Caco-2 (cell line): Measurements from ENCODE around the gene USP34. TPM values are rescaled to one million over a fixed set of nuclear protein-coding genes. Genes with fewer than 3 reads are reported as not detected.
A peak's percentile ranks its signal among the peaks of the same experiment; 100 is the strongest.
"Not testable (repeated sequence)": the region's sequence is repeated elsewhere in the genome, so short reads cannot be mapped to it uniquely, and the experiment has no call there.

Experiments used
- BruUV-seq: library from RNA; stranded (reverse); fragments of 400-500 nt; replicated peaks from 2 replicates; lab custom pipeline; 2021; lab: Mats Ljungman, UMichigan
- CTCF ChIA-PET: fragments of 300-600 bp; sonication (Branson Sonifier 250); formaldehyde crosslinking; loops from one replicate; lab custom pipeline; 2022; ENCODE audit warnings: antibody characterized with exemption; lab: Charles Lee
- POLR2A ChIA-PET: fragments of 300-600 bp; sonication (Branson Sonifier 250); formaldehyde crosslinking; loops from one replicate; lab custom pipeline; 2022; ENCODE audit warnings: antibody characterized with exemption; lab: Charles Lee
- DNase-seq, 2 experiments: peaks; one replicate each; pipeline versions ENCODE4 v3.0.0 to v3.0.0-alpha.2; 2020 to 2022
- H3K27me3 ChIP-seq: replicated peaks from 2 replicates; pipeline ENCODE4 v1.6.0; 2011; ENCODE audit warnings: low read length; ENCODE audit not compliant: control insufficient read depth, insufficient read depth
- H3K36me3 ChIP-seq: 2 replicates; pipeline ENCODE4 v1.5.1; 2011; ENCODE audit warnings: low read length; ENCODE audit not compliant: control insufficient read depth, insufficient read depth
- H3K4me1 ChIP-seq: fragments of 250-450 bp; sonication (Bioruptor Pico); 2 replicates; pipeline ENCODE4 v1.5.1; 2020; ENCODE audit warnings: mild to moderate bottlenecking
- H3K4me3 ChIP-seq: 2 replicates; pipeline ENCODE4 v1.5.1; 2011; ENCODE audit warnings: low read depth, mild to moderate bottlenecking, control low read depth, low read length
- H3K9me3 ChIP-seq: fragments of 250-450 bp; sonication (Bioruptor Pico); 2 replicates; pipeline ENCODE4 v1.5.1; 2020; ENCODE audit warnings: mild to moderate bottlenecking, moderate library complexity
- H3K27ac Mint-ChIP-seq: one replicate; pipeline ENCODE4 v1.8.0; 2022; ENCODE audit warnings: mixed read lengths; ENCODE audit not compliant: unreplicated experiment
- H3K27me3 Mint-ChIP-seq: one replicate; pipeline ENCODE4 v1.8.0; 2022; ENCODE audit warnings: mixed read lengths; ENCODE audit not compliant: insufficient read depth, unreplicated experiment
- H3K36me3 Mint-ChIP-seq: one replicate; pipeline ENCODE4 v1.8.0; 2022; ENCODE audit warnings: mild to moderate bottlenecking, mixed read lengths; ENCODE audit not compliant: insufficient read depth, unreplicated experiment
- H3K4me1 Mint-ChIP-seq: one replicate; pipeline ENCODE4 v1.8.0; 2022; ENCODE audit warnings: low read depth, mixed read lengths; ENCODE audit not compliant: unreplicated experiment
- H3K4me3 Mint-ChIP-seq: one replicate; pipeline ENCODE4 v1.8.0; 2022; ENCODE audit warnings: mild to moderate bottlenecking, moderate library complexity, mixed read lengths; ENCODE audit not compliant: unreplicated experiment
- H3K9me3 Mint-ChIP-seq: one replicate; pipeline ENCODE4 v1.8.0; 2022; ENCODE audit warnings: mixed read lengths; ENCODE audit not compliant: unreplicated experiment
- intact Hi-C: fragments of 100-400 bp; cut with micrococcal nuclease; formaldehyde crosslinking; loops from one replicate; pipeline ENCODE4 v1.10.0; 2022; ENCODE audit not compliant: unreplicated experiment
- total RNA-seq: library from RNA; stranded (reverse); gene quantifications from 2 replicates; pipeline ENCODE4 v1.2.3, GENCODE V29; 2022
- TF ChIP-seq, protein P1 (sequence below), 2 experiments: fragments of 200-600 bp in 1 of 2; IDR thresholded peaks; 1 replicate in 1 of 2; 2 replicates in 1 of 2; pipeline versions ENCODE4 v1.5.1 to v1.8.0; 2011 to 2022; ENCODE audit warnings: antibody characterized with exemption in 1 of 2, control low read depth in 1 of 2, inconsistent platforms in 1 of 2, low read depth in 1 of 2, low read length in 1 of 2, mild to moderate bottlenecking in 1 of 2, moderate library complexity in 1 of 2; ENCODE audit not compliant: insufficient read depth in 1 of 2, severe bottlenecking in 1 of 2, unreplicated experiment in 1 of 2

The USP34 gene
- total RNA-seq, 1 experiment from 2014 or later = 100 TPM

DNA sequence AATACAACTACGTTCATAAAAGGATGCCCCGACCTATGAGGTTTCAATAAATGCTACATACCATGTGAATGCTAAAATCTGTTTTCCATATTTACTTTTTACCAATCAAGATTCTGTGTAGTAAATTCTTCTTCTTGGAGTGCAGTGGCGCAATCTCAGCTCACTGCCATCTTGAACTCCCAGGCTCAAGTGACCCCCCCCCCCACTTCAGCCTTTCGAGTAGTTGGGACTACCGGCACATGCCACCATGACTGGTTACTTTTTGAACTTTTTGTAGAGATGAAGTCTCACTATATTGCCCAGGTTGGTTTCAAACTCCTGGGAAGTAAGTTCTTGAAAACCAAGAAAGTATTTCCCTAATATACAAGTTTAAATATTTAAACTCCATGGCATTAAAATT, 14.4 kb upstream of the USP34 start:
- H3K36me3 ChIP-seq = peaks cover 3% of the 10 kb centered on the region
- Mint-ChIP-seq H3K4me3 (no peak overlapping the region), H3K36me3 (peaks cover 99% of the 10 kb centered on the region), H3K9me3 (no peaks in the 10 kb centered on the region), H3K27me3 (no peaks in the 10 kb centered on the region), H3K4me1 (no peaks in the 10 kb centered on the region), H3K27ac (no peak overlapping the region)
- ChIA-PET CTCF (no interaction called here), POLR2A (no interaction called here)
- no peak for DNase-seq
- intact Hi-C loops = no loop called here
- H3K4me1 ChIP-seq = no peaks in the 10 kb centered on the region
- no peaks in the 10 kb centered on the region for H3K9me3 ChIP-seq
- H3K27me3 ChIP-seq = no peaks in the 10 kb centered on the region
- no peak overlapping the region for H3K4me3 ChIP-seq
- no TSS peak for BruUV-seq
- TF ChIP-seq, protein P1, sequence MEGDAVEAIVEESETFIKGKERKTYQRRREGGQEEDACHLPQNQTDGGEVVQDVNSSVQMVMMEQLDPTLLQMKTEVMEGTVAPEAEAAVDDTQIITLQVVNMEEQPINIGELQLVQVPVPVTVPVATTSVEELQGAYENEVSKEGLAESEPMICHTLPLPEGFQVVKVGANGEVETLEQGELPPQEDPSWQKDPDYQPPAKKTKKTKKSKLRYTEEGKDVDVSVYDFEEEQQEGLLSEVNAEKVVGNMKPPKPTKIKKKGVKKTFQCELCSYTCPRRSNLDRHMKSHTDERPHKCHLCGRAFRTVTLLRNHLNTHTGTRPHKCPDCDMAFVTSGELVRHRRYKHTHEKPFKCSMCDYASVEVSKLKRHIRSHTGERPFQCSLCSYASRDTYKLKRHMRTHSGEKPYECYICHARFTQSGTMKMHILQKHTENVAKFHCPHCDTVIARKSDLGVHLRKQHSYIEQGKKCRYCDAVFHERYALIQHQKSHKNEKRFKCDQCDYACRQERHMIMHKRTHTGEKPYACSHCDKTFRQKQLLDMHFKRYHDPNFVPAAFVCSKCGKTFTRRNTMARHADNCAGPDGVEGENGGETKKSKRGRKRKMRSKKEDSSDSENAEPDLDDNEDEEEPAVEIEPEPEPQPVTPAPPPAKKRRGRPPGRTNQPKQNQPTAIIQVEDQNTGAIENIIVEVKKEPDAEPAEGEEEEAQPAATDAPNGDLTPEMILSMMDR (IDR thresholded peaks at IDR 0.05; ENCODE audit: insufficient read depth in 1 of 2, low read depth in 1 of 2, low read length in 1 of 2, severe bottlenecking in 1 of 2, unreplicated experiment in 1 of 2) = no peak

DNA sequence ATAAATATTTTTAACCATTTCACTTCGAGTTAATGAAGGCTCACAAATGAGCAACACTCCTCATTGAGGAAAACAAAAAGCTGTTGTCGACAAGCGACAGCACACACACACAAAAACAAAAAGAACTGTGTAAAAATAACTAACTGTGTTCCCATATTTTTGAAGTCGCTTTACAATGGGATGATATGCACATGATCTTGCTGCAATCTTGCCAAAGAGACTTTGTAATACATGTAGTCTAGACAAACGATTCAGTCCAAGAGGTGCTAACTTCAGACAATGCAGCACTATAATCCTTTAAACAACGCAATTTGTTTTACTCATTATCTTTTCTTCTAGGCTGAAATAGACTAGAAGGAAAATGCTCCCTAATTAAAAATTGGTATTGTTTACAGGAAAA, 7.2 kb upstream of the USP34 start:
- Mint-ChIP-seq H3K4me1 (no peaks in the 10 kb centered on the region), H3K4me3 (no peak overlapping the region), H3K36me3 (peaks cover 96% of the 10 kb centered on the region), H3K27ac (no peak overlapping the region), H3K9me3 (no peaks in the 10 kb centered on the region), H3K27me3 (no peaks in the 10 kb centered on the region)
- TF ChIP-seq, protein P1 (IDR thresholded peaks at IDR 0.05; ENCODE audit: insufficient read depth in 1 of 2, low read depth in 1 of 2, low read length in 1 of 2, severe bottlenecking in 1 of 2, unreplicated experiment in 1 of 2) = no peak
- intact Hi-C loops = loop anchor here (10.0 kb wide), 1 partner anchor 193 kb away; no protein-coding TSS in a partner anchor
- Histone ChIP-seq H3K27me3 (no peaks in the 10 kb centered on the region), H3K36me3 (peaks cover 3% of the 10 kb centered on the region), H3K4me1 (no peaks in the 10 kb centered on the region), H3K9me3 (no peaks in the 10 kb centered on the region), H3K4me3 (no peak overlapping the region)
- no peak for DNase-seq
- TSS peak; percentile 85 for BruUV-seq
- POLR2A ChIA-PET = no interaction called here
- CTCF ChIA-PET = no interaction called here

DNA sequence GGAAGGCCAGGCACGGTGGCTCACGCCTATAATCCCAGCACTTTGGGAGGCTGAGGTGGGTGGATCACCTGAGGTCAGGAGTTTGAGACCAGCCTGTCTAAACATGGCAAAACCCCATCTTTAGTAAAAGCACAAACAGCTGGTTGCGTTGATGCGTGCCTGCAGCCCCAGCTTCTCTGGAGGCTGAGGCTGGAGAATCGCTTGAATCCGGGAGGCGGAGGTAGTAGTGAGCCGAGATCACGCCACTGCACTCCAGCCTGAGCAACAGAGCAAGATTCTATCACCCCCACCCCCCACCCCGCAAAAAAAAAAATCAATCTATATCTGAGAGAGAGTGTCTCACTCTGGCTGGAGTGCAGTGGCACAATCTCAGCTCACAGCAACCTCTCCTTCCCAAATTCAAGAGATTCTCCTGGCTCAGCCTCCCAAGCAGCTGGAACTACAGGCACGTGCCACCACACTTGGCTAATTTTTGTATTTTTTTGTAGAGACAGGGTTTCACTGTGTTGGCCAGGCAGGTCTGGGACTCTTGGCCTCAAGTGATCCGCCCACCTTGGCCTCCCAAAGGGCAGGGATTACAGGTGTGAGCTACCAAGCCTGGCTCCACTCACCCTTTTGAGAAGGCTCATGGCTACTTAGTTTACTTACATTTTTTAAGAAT, 6.2 kb upstream of the USP34 start:
- intact Hi-C loops = loop anchor here (10.0 kb wide), 1 partner anchor 192 kb away; no protein-coding TSS in a partner anchor
- H3K9me3 ChIP-seq, H3K27me3 Mint-ChIP-seq, H3K27me3 ChIP-seq, H3K4me1 ChIP-seq, H3K4me1 Mint-ChIP-seq, CTCF ChIA-PET, H3K36me3 ChIP-seq, POLR2A ChIA-PET, H3K4me3 Mint-ChIP-seq, BruUV-seq, H3K4me3 ChIP-seq, H3K9me3 Mint-ChIP-seq, DNase-seq: not testable (repeated sequence)
- Mint-ChIP-seq H3K27ac (peak overlapping the region; percentile 59), H3K36me3 (peaks cover 96% of the 10 kb centered on the region)
